Mesendoderm (in vitro differentiated cells): ENCODE data around the gene CDK14.
"Not testable (repeated sequence)": the region's sequence is repeated elsewhere in the genome, so short reads cannot be mapped to it uniquely, and the experiment has no call there.

Experiments used
- DNase-seq: peaks from one replicate; pipeline ENCODE4 v3.0.0; 2013
- H2AK5ac ChIP-seq: 2 replicates; pipeline ENCODE4 v1.6.1; 2013; ENCODE audit warnings: low read length, inconsistent platforms
- H2BK120ac ChIP-seq: 2 replicates; pipeline ENCODE4 v1.6.1; 2013; ENCODE audit warnings: low read depth, mild to moderate bottlenecking, low read length, moderate library complexity, mixed read lengths
- H2BK15ac ChIP-seq: replicated peaks from 2 replicates; pipeline ENCODE4 v1.6.1; 2013; ENCODE audit warnings: low read depth, mild to moderate bottlenecking, moderate library complexity
- H2BK5ac ChIP-seq: 2 replicates; pipeline ENCODE4 v1.6.1; 2013; ENCODE audit warnings: low read length, inconsistent platforms
- H3K18ac ChIP-seq: 2 replicates; pipeline ENCODE4 v1.6.1; 2013; ENCODE audit warnings: mild to moderate bottlenecking, low read length, mixed read lengths
- H3K23ac ChIP-seq: one replicate; pipeline ENCODE4 v1.6.1; 2013; ENCODE audit warnings: low read length
- H3K27ac ChIP-seq: 2 replicates; pipeline ENCODE4 v1.5.1; 2013; ENCODE audit warnings: low read depth, mild to moderate bottlenecking, inconsistent platforms, low read length, moderate library complexity
- H3K27me3 ChIP-seq: 2 replicates; pipeline ENCODE4 v1.6.1; 2013; ENCODE audit warnings: low read length, control low read depth, mild to moderate bottlenecking, inconsistent platforms; ENCODE audit not compliant: insufficient read depth, poor library complexity
- H3K36me3 ChIP-seq: 2 replicates; pipeline ENCODE4 v1.6.1; 2013; ENCODE audit warnings: low read length, inconsistent platforms; ENCODE audit not compliant: control insufficient read depth, insufficient read depth
- H3K4ac ChIP-seq: one replicate; pipeline ENCODE4 v1.6.1; 2013; ENCODE audit warnings: low read depth, mild to moderate bottlenecking, low read length, moderate library complexity
- H3K4me1 ChIP-seq: 2 replicates; pipeline ENCODE4 v1.6.1; 2013; ENCODE audit warnings: low read depth, low read length, inconsistent platforms; ENCODE audit not compliant: control insufficient read depth
- H3K4me2 ChIP-seq: 2 replicates; pipeline ENCODE4 v1.6.1; 2013; ENCODE audit warnings: low read length
- H3K4me3 ChIP-seq: 2 replicates; pipeline ENCODE4 v1.5.1; 2013; ENCODE audit warnings: mild to moderate bottlenecking, low read length
- H3K56ac ChIP-seq: one replicate; pipeline ENCODE4 v1.6.1; 2013; ENCODE audit warnings: low read length
- H3K79me1 ChIP-seq: 2 replicates; pipeline ENCODE4 v1.6.1; 2013; ENCODE audit warnings: low read length, inconsistent platforms
- H3K79me2 ChIP-seq: 2 replicates; pipeline ENCODE4 v1.6.1; 2013; ENCODE audit warnings: mild to moderate bottlenecking, low read length; ENCODE audit not compliant: control insufficient read depth, insufficient read depth
- H3K9ac ChIP-seq: 2 replicates; pipeline ENCODE4 v1.6.1; 2013; ENCODE audit warnings: low read length, inconsistent platforms
- H4K5ac ChIP-seq: one replicate; pipeline ENCODE4 v1.6.1; 2013; ENCODE audit warnings: low read length
- H4K8ac ChIP-seq: one replicate; pipeline ENCODE4 v1.6.1; 2013; ENCODE audit warnings: low read depth, mild to moderate bottlenecking, control low read depth, low read length, moderate library complexity
- WGBS: extraction: QIAGEN DNeasy Blood & Tissue Kit; methylation state at CpG from one replicate; pipeline ENCODE4 v1.1.7; 2013; ENCODE audit warnings: low lambda C conversion rate, missing lambda C conversion rate; ENCODE audit not compliant: insufficient coverage; ENCODE audit errors: extremely low coverage; 5-methylcytosine and 5-hydroxymethylcytosine counted together

Gene CDK14

GRCh38 chr7:90788052-90788451 is 191.9 kb downstream of the CDK14 start:
- Histone ChIP-seq H3K79me1 (no peaks in the 10 kb centered on the region), H3K4me3 (no peak overlapping the region), H3K36me3 (no peaks in the 10 kb centered on the region), H3K27me3 (no peaks in the 10 kb centered on the region), H3K4me2 (no peak overlapping the region), H2BK5ac (no peak overlapping the region), H3K79me2 (no peaks in the 10 kb centered on the region), H3K56ac (no peak overlapping the region), H3K4ac (no peak overlapping the region), H3K23ac (no peak overlapping the region), H2BK15ac (no peak overlapping the region), H4K5ac (no peak overlapping the region), H4K8ac (no peak overlapping the region), H2BK120ac (no peak overlapping the region), H2AK5ac (no peak overlapping the region), H3K27ac (no peak overlapping the region), H3K4me1 (no peaks in the 10 kb centered on the region), H3K9ac (no peak overlapping the region), H3K18ac (peak overlapping the region; percentile 60)
- no CpG with 5 or more reads among the region's 4 CpGs for WGBS
- DNase-seq: peak; percentile 49

GRCh38 chr7:90789736-90790306 is 193.7 kb downstream of the CDK14 start:
- Histone ChIP-seq H2BK5ac (no peak overlapping the region), H3K4me2 (no peak overlapping the region), H3K79me1 (no peaks in the 10 kb centered on the region), H3K79me2 (no peaks in the 10 kb centered on the region), H2BK15ac (no peak overlapping the region), H4K5ac (no peak overlapping the region), H3K27ac (no peak overlapping the region), H3K4ac (no peak overlapping the region), H3K4me1 (no peaks in the 10 kb centered on the region), H2BK120ac (no peak overlapping the region), H3K56ac (no peak overlapping the region), H3K4me3 (no peak overlapping the region), H4K8ac (no peak overlapping the region), H3K9ac (no peak overlapping the region), H3K36me3 (no peaks in the 10 kb centered on the region), H2AK5ac (no peak overlapping the region), H3K18ac (no peak overlapping the region), H3K27me3 (no peaks in the 10 kb centered on the region), H3K23ac (no peak overlapping the region)
- DNase-seq: no peak
- WGBS: no CpG with 5 or more reads among the region's 1 CpG

GRCh38 chr7:90791596-90791995 is 195.5 kb downstream of the CDK14 start:
- Histone ChIP-seq H3K23ac (no peak overlapping the region), H3K9ac (no peak overlapping the region), H2AK5ac (no peak overlapping the region), H3K4me2 (no peak overlapping the region), H3K18ac (no peak overlapping the region), H3K56ac (no peak overlapping the region), H3K79me1 (no peaks in the 10 kb centered on the region), H4K8ac (no peak overlapping the region), H3K4me1 (no peaks in the 10 kb centered on the region), H3K4ac (no peak overlapping the region), H3K27ac (no peak overlapping the region), H3K4me3 (no peak overlapping the region), H3K79me2 (no peaks in the 10 kb centered on the region), H3K27me3 (no peaks in the 10 kb centered on the region), H3K36me3 (no peaks in the 10 kb centered on the region), H4K5ac (no peak overlapping the region), H2BK120ac (no peak overlapping the region), H2BK15ac (no peak overlapping the region), H2BK5ac (no peak overlapping the region)
- DNase-seq: no peak
- whole genome bisulfite sequencing: 100% methylated on average over 1 of the region's 3 CpGs

- no peak overlapping the region for H3K27ac ChIP-seq
- H3K4me2 ChIP-seq: no peak overlapping the region
- no peak overlapping the region for H3K4ac ChIP-seq
- H3K36me3 ChIP-seq: no peaks in the 10 kb centered on the region
- no peaks in the 10 kb centered on the region for H3K79me1 ChIP-seq
- H3K4me3 ChIP-seq: no peak overlapping the region
- no peak overlapping the region for H2BK15ac ChIP-seq
- no peak overlapping the region for H3K18ac ChIP-seq
- H4K5ac ChIP-seq: no peak overlapping the region
- no peaks in the 10 kb centered on the region for H3K79me2 ChIP-seq
- H2AK5ac ChIP-seq: no peak overlapping the region
- H3K23ac ChIP-seq: no peak overlapping the region
- H3K27me3 ChIP-seq: no peaks in the 10 kb centered on the region
- WGBS: no CpG with 5 or more reads among the region's 1 CpG
- no peak overlapping the region for H3K9ac ChIP-seq
- DNase-seq: no peak
- H3K4me1 ChIP-seq: no peaks in the 10 kb centered on the region
- H2BK5ac ChIP-seq: no peak overlapping the region
- no peak overlapping the region for H3K56ac ChIP-seq
- H2BK120ac ChIP-seq: no peak overlapping the region
- H4K8ac ChIP-seq: no peak overlapping the region
Observed at GRCh38 chr7:90792301-90792700, 196.2 kb downstream of the CDK14 start.

DNA sequence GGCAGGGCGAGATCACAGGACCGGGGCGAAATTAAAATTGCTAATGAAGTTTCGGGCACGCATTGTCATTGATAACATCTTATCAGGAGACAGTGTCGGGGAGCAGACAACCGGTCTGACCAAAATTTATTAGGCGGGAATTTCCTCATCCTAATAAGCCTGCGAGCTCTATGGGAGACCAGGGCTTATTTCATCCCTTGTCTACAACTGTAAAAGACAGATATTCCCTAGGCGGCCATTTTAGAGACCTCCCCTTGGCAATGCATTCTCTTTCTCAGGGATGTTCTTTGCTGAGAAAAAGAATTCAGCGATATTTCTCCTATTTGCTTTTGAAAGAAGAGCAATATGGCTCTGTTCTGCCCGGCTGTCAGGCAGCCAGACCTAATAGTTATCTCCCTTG is 198.1 kb downstream of the CDK14 start:
- not testable (repeated sequence) for H3K36me3 ChIP-seq, H3K9ac ChIP-seq, H4K8ac ChIP-seq, H3K4ac ChIP-seq, H3K56ac ChIP-seq, H2AK5ac ChIP-seq, H3K27ac ChIP-seq, H2BK120ac ChIP-seq, H4K5ac ChIP-seq, H2BK5ac ChIP-seq, H3K4me2 ChIP-seq, H3K4me3 ChIP-seq, H2BK15ac ChIP-seq, H3K18ac ChIP-seq, H3K23ac ChIP-seq, H3K79me1 ChIP-seq, H3K79me2 ChIP-seq, H3K4me1 ChIP-seq, H3K27me3 ChIP-seq
- no CpG with 5 or more reads among the region's 12 CpGs for WGBS
- DNase-seq: peak; percentile 16

DNA sequence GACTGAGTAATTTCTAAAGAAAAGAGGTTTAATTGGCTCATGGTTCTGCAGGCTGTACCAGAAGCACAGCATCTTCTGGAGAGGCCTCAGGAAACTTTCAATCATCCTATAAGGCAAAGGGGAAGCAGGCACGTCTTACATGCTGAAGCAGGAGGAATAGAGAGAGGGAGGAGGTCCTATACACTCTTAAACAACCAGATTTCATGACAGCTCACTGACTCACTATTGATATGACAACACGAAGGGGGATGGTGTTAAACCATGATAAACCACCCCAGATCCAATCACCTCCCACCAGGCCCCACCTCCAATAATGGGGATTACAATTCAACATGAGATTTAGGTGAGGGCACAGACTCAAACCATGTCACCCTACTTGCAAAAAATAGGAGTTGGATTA is 201.5 kb downstream of the CDK14 start:
- no peak for DNase-seq
- H2BK5ac ChIP-seq: no peak overlapping the region
- no peak overlapping the region for H3K4me2 ChIP-seq
- no peak overlapping the region for H3K4ac ChIP-seq
- no peaks in the 10 kb centered on the region for H3K36me3 ChIP-seq
- H3K79me2 ChIP-seq: no peaks in the 10 kb centered on the region
- no peak overlapping the region for H3K56ac ChIP-seq
- H2BK120ac ChIP-seq: no peak overlapping the region
- H3K27me3 ChIP-seq: no peaks in the 10 kb centered on the region
- H2AK5ac ChIP-seq: no peak overlapping the region
- no peaks in the 10 kb centered on the region for H3K79me1 ChIP-seq
- no peak overlapping the region for H3K4me3 ChIP-seq
- WGBS: no CpG with 5 or more reads among the region's 2 CpGs
- no peaks in the 10 kb centered on the region for H3K4me1 ChIP-seq
- no peak overlapping the region for H3K27ac ChIP-seq
- no peak overlapping the region for H4K5ac ChIP-seq
- no peak overlapping the region for H4K8ac ChIP-seq
- H3K23ac ChIP-seq: no peak overlapping the region
- no peak overlapping the region for H3K9ac ChIP-seq
- no peak overlapping the region for H2BK15ac ChIP-seq
- no peak overlapping the region for H3K18ac ChIP-seq
